GM18526 (cell line): Measurements from ENCODE around the gene SART1.

Experiments
- POLR2A ChIP-seq: IDR thresholded peaks from 3 replicates; pipeline ENCODE4 v1.6.1; 2011; ENCODE audit not compliant: insufficient read length; ENCODE audit errors: extremely low read depth

SART1 gene

DNA sequence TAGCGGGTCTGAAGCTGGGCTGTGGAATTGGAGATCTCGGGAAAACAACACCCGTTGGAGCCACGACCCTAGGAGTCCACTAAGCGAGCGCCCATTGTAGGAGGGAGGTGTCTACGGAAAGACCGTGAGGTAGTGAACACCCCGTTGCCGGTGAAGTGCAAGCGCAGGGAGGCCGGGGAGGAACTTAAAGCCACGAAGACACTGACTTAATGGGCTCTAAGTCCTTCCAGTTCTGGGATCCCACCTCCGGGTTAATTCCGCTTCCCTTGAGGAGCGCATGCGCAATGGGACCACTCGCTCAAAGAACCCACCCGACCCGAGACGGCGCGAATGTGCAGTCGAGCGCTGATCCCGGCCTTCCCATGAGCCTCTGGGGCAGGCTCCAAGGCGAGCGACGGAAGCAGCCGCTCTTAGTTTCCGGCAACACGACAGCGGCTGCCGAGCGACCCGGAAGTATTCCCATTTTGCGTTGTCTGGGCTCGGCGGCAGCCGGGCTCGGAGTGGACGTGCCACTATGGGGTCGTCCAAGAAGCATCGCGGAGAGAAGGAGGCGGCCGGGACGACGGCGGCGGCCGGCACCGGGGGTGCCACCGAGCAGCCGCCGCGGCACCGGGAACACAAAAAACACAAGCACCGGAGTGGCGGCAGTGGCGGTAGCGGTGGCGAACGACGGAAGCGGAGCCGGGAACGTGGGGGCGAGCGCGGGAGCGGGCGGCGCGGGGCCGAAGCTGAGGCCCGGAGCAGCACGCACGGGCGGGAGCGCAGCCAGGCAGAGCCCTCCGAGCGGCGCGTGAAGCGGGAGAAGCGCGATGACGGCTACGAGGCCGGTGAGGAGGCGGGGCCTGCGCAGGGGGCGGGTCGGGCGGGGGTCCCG is at the start of gene SART1:
TSS of gene SART1 (plus strand) at position 468 of the 874 bp plus-strand sequence. CDS start at position 515, 47 bp downstream.
- TF ChIP-seq POLR2A = peak; percentile 85

GRCh38 chr11:65912845-65913244 is 48.7 kb upstream of the SART1 start:
- no peak for TF ChIP-seq POLR2A

GRCh38 chr11:65915101-65915820 is 46.3 kb upstream of the SART1 start:
- peak; percentile 5 for TF ChIP-seq POLR2A

GRCh38 chr11:65915821-65916251 is 45.7 kb upstream of the SART1 start:
- TF ChIP-seq POLR2A = no peak

GRCh38 chr11:65916391-65916790 is 45.1 kb upstream of the SART1 start:
- no peak for TF ChIP-seq POLR2A

DNA sequence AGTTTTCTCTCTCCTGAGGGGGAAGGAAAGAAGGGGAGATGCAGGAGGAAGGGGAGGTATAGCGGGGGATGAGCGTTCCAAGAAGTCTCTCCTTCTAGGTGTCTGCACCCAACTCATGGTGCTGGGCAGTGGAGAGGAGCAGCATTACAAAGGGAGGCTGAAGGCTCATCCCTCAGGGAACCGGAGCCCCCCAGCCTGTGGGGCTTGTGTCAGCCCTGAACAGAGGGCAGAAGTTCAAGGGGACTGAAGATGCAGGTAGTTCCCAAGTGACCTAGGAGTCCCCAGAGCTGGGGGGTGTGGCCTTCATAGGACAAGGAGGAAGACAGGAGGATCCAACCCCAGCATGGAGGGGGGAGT is 44.5 kb upstream of the SART1 start:
- TF ChIP-seq POLR2A = no peak

GRCh38 chr11:65917434-65918210 is 43.9 kb upstream of the SART1 start:
- no peak for TF ChIP-seq POLR2A

GRCh38 chr11:65918211-65919140 is 43.1 kb upstream of the SART1 start, which contains the start of gene C11orf68:
Gene C11orf68, minus strand, starts transcription at chr11:65919062. Its CDS starts 31 bp downstream, at chr11:65919031.
- peak; percentile 73 for TF ChIP-seq POLR2A

DNA sequence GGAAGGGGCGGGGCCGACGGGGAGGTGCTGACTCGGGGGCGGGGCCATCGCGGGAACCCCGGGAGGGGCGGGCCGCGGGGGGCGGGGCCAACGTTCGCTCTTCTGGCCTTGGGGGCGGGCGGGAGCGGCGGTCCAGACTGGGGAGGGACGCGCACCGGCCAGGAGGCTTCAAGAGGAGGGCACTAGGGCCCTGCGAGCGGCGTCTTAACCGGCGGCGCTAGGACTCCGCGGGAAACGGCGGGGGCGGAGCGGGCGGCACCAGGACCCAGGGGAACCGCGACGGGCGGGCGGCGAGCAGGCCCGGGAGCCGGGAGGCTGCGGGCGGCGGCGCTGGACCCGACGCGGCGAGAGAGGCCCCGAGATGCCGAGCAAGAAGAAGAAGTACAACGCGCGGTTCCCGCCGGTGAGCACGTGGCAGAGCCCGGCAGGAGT is 42.4 kb upstream of the SART1 start, which contains the start of gene DRAP1:
TSS of gene DRAP1 (plus strand) at position 286 of the 432 bp plus-strand sequence. CDS start at position 362, 76 bp downstream.
- TF ChIP-seq POLR2A = no peak

GRCh38 chr11:65919573-65920371 is 41.8 kb upstream of the SART1 start:
- TF ChIP-seq POLR2A = no peak

DNA sequence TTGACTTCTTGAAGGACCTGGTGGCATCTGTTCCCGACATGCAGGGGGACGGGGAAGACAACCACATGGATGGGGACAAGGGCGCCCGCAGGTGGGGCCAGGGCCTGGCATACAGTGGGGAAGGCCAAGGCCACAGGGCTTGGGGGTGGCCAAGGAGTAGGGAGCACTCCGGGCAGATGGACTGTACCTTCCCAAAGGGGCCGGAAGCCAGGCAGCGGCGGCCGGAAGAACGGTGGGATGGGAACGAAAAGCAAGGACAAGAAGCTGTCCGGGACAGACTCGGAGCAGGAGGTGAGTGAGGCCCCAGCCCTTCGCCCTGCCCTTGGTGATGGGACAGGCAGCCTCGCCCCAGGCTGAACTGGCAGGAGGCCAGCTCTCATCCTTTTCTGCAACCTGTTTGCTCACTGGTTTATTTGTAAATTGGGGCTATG is 41.1 kb upstream of the SART1 start:
- TF ChIP-seq POLR2A = no peak

DNA sequence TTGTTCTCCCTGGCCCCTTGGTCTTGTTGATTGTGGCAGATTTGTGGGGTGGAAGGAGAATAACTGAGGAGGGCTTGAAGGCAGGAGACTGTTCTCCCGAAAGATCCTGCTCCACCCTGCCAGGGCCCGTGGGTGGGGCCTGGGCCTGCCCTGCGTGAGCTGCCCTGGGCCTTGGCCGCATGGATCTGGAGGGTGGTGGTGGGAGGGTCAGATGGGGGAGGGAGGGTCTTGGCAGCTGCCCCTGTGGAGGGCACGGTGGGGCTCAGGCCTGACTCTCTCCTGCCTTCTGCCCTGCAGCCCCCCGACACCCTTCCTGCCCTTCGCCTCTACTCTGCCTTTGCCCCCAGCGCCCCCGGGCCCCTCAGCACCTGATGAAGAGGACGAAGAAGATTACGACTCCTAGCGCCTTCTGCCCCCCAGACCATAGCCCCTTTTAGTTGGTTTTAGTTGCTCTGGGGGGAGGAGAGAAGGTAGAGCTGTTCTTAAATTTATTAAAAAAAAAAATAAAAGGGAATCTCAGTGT is 40.4 kb upstream of the SART1 start:
- no peak for TF ChIP-seq POLR2A

- TF ChIP-seq POLR2A = no peak
Measured at GRCh38 chr11:65921876-65922275, 39.7 kb upstream of the SART1 start.
